OCI-LY1 (cell line): Measurements from ENCODE around the gene BMI1.

ENCODE experiments used
- H2AFZ ChIP-seq: fragments of 200-600 bp; sonication (generic), shearing (Covaris generic); 2 replicates; pipeline ENCODE4 v1.6.0; 2014; ENCODE audit warnings: antibody characterized with exemption, mild to moderate bottlenecking, low read length
- H3F3A ChIP-seq: fragments of 200-600 bp; sonication (generic), shearing (Covaris generic); 2 replicates; pipeline ENCODE4 v1.6.0; 2014; ENCODE audit warnings: mild to moderate bottlenecking, antibody characterized with exemption, low read length, moderate library complexity; ENCODE audit not compliant: insufficient read depth
- H3K27ac ChIP-seq: fragments of 200-600 bp; sonication (generic); 2 replicates; pipeline ENCODE4 v1.5.1; 2014; ENCODE audit warnings: low read length, mixed run types, mild to moderate bottlenecking, low read depth; ENCODE audit not compliant: poor library complexity, severe bottlenecking
- H3K27me3 ChIP-seq: fragments of 200-600 bp; sonication (generic); 2 replicates; pipeline ENCODE4 v1.6.0; 2014; ENCODE audit warnings: antibody characterized with exemption, mild to moderate bottlenecking, low read length, moderate library complexity; ENCODE audit not compliant: insufficient read depth
- H3K36me3 ChIP-seq: fragments of 200-600 bp; sonication (generic); 2 replicates; pipeline ENCODE4 v1.6.1; 2014; ENCODE audit warnings: mild to moderate bottlenecking, antibody characterized with exemption, low read length, moderate library complexity, mixed read lengths; ENCODE audit not compliant: insufficient read depth
- H3K4me1 ChIP-seq: fragments of 200-600 bp; sonication (generic); 2 replicates; pipeline ENCODE4 v1.5.1; 2014; ENCODE audit warnings: mild to moderate bottlenecking, low read length, moderate library complexity; ENCODE audit not compliant: insufficient read depth, severe bottlenecking
- H3K4me2 ChIP-seq: fragments of 200-600 bp; sonication (generic), shearing (Covaris generic); 2 replicates; pipeline ENCODE4 v1.6.1; 2014; ENCODE audit warnings: low read length
- H3K4me3 ChIP-seq: fragments of 200-600 bp; sonication (generic); 2 replicates; pipeline ENCODE4 v1.5.1; 2014; ENCODE audit warnings: low read length, low read depth, mild to moderate bottlenecking, mixed read lengths; ENCODE audit not compliant: poor library complexity, severe bottlenecking
- H3K79me2 ChIP-seq: fragments of 200-600 bp; shearing (Covaris generic); 2 replicates; pipeline ENCODE4 v1.6.1; 2016; ENCODE audit warnings: mixed run types, low read length, mixed read lengths; ENCODE audit not compliant: insufficient read depth
- H3K9ac ChIP-seq: fragments of 200-600 bp; sonication (generic), shearing (Covaris generic); 2 replicates; pipeline ENCODE4 v1.6.1; 2014; ENCODE audit warnings: mild to moderate bottlenecking, low read length, mixed read lengths
- H3K9me2 ChIP-seq: fragments of 200-600 bp; sonication (generic), shearing (Covaris generic); 2 replicates; pipeline ENCODE4 v1.6.1; 2014; ENCODE audit warnings: low read depth, mild to moderate bottlenecking, low read length, mixed read lengths
- H3K9me3 ChIP-seq: fragments of 200-600 bp; shearing (Covaris generic); 2 replicates; pipeline ENCODE4 v1.6.1; 2014; ENCODE audit warnings: low read length, mixed read lengths
- H4K20me1 ChIP-seq: fragments of 200-600 bp; sonication (generic), shearing (Covaris generic); 2 replicates; pipeline ENCODE4 v1.6.0; 2016; ENCODE audit warnings: mild to moderate bottlenecking, low read length; ENCODE audit not compliant: insufficient read depth
- CTCF ChIP-seq: fragments of 200-600 bp; sonication (generic), shearing (Covaris generic); IDR thresholded peaks from 2 replicates; pipeline ENCODE4 v1.5.1; 2017; ENCODE audit warnings: mild to moderate bottlenecking, antibody characterized with exemption, low read length, moderate library complexity, mixed read lengths
- EZH2 ChIP-seq: fragments of 200-600 bp; sonication (generic), shearing (Covaris generic); IDR thresholded peaks from 2 replicates; pipeline ENCODE4 v1.8.0; 2017; ENCODE audit warnings: borderline replicate concordance, mixed run types, mild to moderate bottlenecking, antibody characterized with exemption, low read length, moderate library complexity, mixed read lengths

BMI1 gene

DNA sequence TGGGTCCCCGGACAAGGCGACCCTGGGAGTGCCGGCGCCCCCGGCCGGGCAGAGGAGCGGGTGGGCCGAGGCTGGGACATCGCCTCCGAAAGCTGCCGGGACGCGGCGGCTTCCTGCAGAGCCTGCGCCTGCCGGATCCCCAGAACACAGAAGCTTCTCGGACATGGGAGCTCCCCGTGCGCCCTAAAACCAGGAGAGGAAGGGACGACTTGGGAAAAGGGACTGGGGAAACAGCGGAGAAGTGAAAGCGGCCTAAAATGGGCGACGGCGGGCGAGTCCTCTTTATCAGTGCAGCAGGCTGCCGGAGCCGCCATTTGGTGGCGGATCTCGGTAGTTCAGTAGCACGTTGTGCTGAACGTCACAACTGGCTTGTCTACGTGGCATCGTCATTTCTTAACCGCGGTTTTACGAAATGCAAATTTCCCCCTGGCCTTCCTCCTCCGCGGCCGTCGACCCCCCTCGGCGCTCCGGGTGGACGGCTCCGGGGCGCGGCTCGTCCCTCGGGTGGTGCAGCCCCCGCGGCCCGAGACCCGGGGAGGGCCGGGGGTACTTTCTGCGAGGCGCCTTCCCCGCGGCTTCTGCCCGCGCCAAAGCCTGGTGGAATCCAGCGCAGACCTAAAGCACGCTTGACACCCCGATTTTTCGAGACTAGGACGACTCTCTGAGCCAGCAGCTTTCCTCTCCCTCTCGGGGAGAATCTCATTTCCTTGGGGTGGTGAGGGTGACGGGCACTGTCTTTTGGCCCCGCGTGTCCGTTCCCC lies 14.5 kb downstream of the BMI1 start:
- H2AFZ ChIP-seq, result no peak overlapping the region
- no peaks in the 10 kb centered on the region for H3K36me3 ChIP-seq
- H3K9ac ChIP-seq, result no peak overlapping the region
- H3K9me3 ChIP-seq, result no peaks in the 10 kb centered on the region
- no peaks in the 10 kb centered on the region for H4K20me1 ChIP-seq
- no peaks in the 10 kb centered on the region for H3K9me2 ChIP-seq
- no peaks in the 10 kb centered on the region; the same call in 1 of the 2 replicates for H3F3A ChIP-seq
- H3K27ac ChIP-seq, result no peak overlapping the region
- TF ChIP-seq EZH2, result no peak
- no peak for TF ChIP-seq CTCF
- H3K4me3 ChIP-seq, result peak overlapping the region; percentile 24
- peaks cover 6% of the 10 kb centered on the region for H3K27me3 ChIP-seq
- H3K4me2 ChIP-seq, result peak overlapping the region; percentile 44; the same call in 1 of the 2 replicates
- no peaks in the 10 kb centered on the region for H3K79me2 ChIP-seq
- H3K4me1 ChIP-seq, result peaks cover 20% of the 10 kb centered on the region

GRCh38 chr10:22338185-22338900 lies 17.4 kb downstream of the BMI1 start:
- Histone ChIP-seq H3K36me3 (no peaks in the 10 kb centered on the region), H3K4me3 (no peak overlapping the region), H3K79me2 (no peaks in the 10 kb centered on the region), H3F3A (no peaks in the 10 kb centered on the region; the same call in 1 of the 2 replicates), H4K20me1 (no peaks in the 10 kb centered on the region), H3K27me3 (peaks cover 6% of the 10 kb centered on the region), H2AFZ (no peak overlapping the region), H3K9me3 (no peaks in the 10 kb centered on the region), H3K4me1 (peaks cover 26% of the 10 kb centered on the region), H3K9ac (no peak overlapping the region), H3K27ac (no peak overlapping the region), H3K4me2 (no peak overlapping the region), H3K9me2 (no peaks in the 10 kb centered on the region)
- TF ChIP-seq EZH2 (no peak), CTCF (no peak)

GRCh38 chr10:22338931-22339330 lies 18.0 kb downstream of the BMI1 start:
- H3K9ac ChIP-seq, result no peak overlapping the region
- no peak overlapping the region for H3K4me3 ChIP-seq
- H2AFZ ChIP-seq, result no peak overlapping the region
- H3K4me1 ChIP-seq, result peaks cover 26% of the 10 kb centered on the region
- no peaks in the 10 kb centered on the region; the same call in 1 of the 2 replicates for H3F3A ChIP-seq
- no peaks in the 10 kb centered on the region for H3K79me2 ChIP-seq
- H3K27me3 ChIP-seq, result peaks cover 6% of the 10 kb centered on the region
- no peaks in the 10 kb centered on the region for H3K36me3 ChIP-seq
- H3K27ac ChIP-seq, result no peak overlapping the region
- TF ChIP-seq CTCF, result no peak
- TF ChIP-seq EZH2, result no peak
- no peak overlapping the region for H3K4me2 ChIP-seq
- H3K9me3 ChIP-seq, result no peaks in the 10 kb centered on the region
- H4K20me1 ChIP-seq, result no peaks in the 10 kb centered on the region
- H3K9me2 ChIP-seq, result no peaks in the 10 kb centered on the region
